ENCODE measurements around the gene RBM46.

Gene RBM46, protein sequence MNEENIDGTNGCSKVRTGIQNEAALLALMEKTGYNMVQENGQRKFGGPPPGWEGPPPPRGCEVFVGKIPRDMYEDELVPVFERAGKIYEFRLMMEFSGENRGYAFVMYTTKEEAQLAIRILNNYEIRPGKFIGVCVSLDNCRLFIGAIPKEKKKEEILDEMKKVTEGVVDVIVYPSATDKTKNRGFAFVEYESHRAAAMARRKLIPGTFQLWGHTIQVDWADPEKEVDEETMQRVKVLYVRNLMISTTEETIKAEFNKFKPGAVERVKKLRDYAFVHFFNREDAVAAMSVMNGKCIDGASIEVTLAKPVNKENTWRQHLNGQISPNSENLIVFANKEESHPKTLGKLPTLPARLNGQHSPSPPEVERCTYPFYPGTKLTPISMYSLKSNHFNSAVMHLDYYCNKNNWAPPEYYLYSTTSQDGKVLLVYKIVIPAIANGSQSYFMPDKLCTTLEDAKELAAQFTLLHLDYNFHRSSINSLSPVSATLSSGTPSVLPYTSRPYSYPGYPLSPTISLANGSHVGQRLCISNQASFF

DNA sequence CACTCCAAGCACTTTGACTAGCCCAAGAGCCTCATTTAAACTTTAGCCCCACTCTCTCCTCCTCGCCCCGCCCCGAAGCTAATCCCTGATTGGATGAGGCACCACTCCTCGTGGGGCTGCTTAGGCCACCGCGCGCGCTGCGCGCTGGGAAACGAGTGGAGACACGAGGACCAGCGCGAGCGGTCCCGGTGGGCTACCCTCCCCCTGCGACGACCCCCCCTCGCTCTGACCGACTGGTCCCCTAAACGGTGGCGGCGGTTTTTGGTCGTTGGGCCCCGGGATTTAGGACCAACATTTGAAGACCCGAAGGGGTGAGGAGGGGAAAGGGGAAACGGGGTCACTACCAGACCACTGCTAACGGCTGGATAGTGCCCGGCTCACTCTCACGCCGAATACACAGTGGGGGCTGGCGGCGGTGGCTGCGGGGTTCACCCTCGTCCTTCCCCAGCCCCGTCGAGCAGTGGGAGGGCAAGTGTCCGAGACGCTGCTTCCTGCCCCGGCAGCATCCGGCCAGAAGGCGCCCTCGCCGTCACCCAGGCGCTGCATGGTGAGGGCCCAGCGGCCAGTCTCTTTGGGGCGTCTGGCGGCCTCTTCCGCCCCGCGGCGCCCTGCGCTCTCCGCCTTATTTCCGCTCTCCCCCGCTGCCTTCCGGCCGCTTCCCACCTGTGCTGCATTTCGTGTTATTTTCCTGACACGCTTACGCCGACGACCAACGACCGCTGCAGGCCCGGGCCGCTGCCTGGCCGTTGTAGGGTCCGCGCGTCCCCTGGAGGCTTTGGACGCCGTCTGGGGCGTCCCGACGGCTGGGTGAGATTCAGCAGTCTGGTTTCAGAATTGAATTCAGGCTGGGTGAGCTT is at the start of gene RBM46:
Gene RBM46, plus strand, starts transcription at position 147 of the 857 bp plus-strand sequence. CDS start 15,481 bp downstream, outside the sequence.
- no peak for FAIRE-seq
- no peak for DNase-seq (ENCODE audit: insufficient read length, low spot score)

DNA sequence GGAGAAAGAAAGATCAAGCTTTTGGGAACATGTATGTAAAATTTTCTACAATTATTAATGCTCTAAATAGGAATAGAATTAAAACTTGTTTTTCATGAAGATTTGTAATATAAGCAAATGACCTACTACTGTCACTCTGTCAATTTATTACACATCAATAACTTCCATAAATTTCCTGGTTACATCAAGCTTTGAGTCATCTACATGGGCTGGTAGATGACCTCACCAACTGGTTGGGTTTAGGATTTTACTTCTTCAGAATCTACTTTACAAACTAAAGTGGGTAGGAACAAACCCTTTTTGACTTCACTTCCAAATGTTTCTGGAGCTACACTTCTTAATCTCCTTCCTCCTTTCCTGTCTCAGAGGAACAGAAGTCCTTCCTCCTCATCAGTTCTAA is 49.3 kb upstream of the RBM46 start:
- DNase-seq (ENCODE audit: insufficient read length, low spot score) (no peak), FAIRE-seq (no peak)

DNA sequence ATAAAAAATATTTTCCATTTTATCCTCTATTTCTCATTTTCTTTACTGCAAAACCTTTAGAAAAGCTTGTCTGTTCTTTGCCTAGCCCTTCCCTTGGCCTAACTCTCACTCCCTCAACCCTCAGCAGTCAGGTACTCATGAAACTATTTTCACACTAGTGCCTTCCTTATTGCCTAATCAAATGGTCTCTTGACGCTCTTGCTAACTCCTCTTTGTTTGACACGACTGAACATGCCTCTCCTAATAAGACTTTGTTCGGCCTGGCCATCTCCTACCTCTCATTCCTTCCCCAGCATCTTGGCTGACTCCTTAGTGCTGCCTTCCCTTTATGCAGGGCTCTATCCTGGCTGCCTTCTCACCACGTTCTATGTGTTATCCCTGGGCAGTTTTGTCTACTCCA is 48.4 kb upstream of the RBM46 start:
- no peak for DNase-seq (ENCODE audit: insufficient read length, low spot score)
- FAIRE-seq, result no peak

DNA sequence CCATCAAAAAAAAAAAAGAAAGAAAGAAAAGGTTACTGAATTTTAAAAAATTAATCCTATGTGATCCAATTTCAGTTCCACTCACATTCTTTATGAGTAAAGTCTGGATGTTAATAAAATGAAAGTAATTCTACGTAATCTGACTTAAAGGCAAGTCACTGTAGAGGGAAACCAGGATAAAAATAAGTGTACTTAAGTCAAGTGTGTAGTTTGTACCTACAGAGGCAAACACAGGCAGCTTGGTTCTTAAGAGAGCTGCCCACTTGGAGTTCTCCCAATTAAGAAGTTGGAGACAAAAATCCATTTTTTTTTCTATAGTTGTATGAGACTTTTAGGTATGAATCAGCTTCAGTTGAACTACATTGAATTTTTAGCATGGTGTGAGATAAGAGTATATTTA is 44.3 kb upstream of the RBM46 start:
- FAIRE-seq (no peak), DNase-seq (ENCODE audit: insufficient read length, low spot score) (no peak)

DNA sequence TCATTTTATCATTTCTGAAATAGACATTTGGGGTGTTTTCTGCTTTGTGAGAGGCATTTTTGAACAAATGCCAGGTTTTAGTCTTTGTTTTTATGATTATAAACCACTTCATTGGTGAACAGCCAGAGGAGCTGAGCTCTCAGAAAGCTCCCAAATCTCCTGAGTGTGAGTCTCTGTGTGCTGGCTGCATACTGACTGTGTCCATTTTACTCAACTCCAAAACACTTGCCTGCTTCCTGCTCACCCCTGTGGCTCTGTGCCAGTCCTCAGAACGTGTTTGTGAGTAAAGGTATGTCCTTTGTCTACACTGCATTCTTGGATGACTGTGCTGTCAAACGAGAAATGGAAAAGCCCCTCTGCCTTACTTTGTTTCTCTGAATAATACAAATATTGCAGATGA is 42.6 kb upstream of the RBM46 start:
- FAIRE-seq, result no peak
- no peak for DNase-seq (ENCODE audit: insufficient read length, low spot score)

DNA sequence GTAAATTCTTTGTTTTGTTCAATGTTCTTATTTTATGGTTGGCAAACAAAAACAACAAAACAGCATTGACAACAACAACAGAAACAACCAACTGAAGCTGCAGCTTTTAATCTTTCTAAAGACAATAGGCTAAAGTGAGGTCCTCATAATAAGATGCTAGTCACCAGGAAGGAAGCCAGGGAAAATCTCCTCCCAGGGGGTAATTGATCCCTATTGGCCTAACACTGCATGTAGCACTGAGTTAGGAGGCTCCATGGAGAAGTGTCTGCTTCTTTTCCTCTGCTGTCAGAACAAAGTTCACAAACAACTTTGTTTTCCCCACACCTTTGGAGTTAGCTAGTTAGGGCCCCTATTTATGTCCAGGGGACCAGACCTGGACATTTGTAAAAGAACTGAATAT is 42.0 kb upstream of the RBM46 start:
- DNase-seq (ENCODE audit: insufficient read length, low spot score) (no peak), FAIRE-seq (no peak)

DNA sequence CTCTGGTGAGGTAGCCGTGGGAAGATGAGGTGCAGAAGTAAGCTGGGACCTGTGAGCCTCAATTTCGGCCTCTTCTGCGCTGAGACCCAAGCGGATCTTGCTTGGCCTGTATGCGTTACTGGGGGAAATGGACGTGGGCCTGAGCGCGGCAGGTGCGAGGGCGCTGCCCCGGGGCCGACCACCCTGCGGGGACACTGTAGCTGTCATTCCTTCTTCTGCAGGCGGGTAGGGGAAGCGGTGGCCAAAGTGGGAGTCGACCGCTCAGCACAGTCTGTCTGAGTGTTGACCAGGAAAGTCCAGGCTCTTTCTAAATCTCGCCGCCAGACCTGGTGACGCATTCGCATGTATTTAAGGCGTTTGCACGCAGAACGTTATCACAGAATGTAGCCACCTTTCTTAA is 40.6 kb upstream of the RBM46 start:
- FAIRE-seq (no peak), DNase-seq (ENCODE audit: insufficient read length, low spot score) (no peak)

DNA sequence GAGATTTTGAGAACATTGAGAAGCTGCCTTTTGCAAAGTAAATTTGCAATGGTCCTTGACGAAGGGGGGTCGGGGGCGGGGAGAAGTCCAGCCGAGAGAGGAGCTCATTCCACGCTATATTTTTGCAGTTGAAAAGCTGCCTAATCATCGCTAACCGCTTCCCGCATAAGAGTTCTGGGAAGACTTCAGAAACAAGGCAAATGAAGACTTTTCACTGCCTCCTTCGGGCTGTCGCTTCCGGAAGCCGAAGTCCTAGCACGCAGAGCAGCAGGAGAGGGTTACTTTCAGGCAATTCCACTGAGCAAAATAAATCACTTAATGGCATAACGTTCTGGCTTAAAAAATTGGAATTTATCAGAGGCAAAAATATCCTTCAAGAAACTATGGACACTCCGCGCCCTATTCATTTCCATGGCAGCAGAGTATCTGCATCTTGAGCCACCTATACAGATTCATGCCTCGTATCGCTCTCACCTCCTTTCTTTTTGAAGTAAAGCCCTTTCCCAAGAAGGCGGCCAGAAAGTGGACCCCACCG is 39.9 kb upstream of the RBM46 start:
- DNase-seq (ENCODE audit: insufficient read length, low spot score), result no peak
- no peak for FAIRE-seq

DNA sequence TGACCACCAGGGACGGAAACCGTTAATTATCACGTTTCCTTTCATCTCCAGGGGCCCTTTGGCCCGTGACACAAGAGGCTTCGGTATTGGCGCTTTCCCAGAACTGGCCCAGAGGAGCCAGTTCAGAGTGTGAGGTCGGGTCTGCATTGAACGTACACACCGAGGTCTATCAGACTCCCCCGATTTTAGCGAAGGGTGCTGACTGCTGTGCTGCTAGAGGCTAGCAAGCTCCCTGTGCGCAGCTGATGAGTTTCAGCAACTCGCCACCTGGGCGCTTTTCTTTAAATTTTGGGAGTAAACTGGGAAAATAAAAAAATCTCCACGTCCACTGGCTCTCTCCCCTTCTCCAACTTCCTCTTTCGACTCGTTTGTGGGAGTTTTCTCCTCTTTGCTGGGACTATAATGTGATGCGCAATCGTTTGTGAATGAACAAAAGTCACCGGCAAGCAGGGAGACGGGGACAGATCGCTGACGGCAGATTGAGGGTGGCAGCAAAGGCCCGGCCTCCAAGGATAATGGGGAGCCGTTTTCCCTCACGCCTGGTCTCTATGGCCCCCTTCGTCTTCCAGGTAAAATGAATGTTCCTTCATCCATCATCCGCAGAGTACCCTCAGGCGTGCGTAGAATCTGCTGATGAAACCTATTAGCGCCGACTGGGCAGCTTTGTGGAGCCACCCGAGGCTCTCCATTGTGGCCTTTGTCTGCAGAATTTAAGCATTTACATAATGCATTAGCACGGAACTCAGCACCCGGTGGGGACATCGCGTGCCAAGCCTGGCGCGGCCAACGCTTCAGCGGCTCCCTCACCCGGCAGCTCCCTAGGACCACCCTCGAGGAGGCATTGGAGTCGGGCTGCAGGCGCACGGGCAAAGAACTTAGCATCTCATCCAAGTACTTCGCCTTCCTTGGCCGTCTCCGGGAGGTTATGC is 38.9 kb upstream of the RBM46 start:
- DNase-seq (ENCODE audit: insufficient read length, low spot score) (no peak), FAIRE-seq (no peak)

DNA sequence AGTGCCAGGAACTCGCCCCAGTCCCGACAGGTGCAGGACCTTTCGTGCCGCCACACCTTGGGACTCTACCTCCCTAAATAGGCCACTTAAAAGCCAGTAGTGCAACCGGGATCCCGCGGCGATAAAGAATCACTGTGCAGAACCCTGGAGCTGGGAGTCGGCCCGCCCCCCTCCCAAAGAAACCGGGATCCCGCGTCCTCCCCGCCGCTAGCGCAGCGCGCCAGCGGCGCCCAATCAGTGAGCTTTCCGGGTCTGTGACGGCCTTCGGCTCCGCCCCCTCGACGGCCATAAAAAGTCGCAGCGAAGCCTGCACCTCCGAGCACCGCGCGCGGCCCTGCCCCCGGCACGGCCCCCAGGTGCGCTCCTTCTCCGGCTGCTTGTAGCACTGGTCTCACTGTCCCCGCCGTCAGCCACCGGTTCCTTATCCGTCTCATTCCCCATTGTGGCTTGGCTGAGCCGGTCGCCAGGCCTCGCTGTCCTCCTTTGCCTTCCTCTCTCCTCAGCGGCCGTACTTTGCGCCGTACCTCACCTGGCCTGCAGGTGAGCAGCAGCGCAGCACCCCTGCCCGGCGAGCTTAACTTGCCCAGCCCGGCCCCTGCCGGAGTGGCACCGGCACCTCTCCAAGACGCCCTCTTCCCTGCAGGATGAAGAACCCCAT is 37.3 kb upstream of the RBM46 start, which contains the start of gene LRAT:
Gene LRAT, plus strand, starts transcription at position 318 of the 658 bp plus-strand sequence. Its CDS starts 327 bp downstream, at position 645.
- FAIRE-seq, result no peak

DNA sequence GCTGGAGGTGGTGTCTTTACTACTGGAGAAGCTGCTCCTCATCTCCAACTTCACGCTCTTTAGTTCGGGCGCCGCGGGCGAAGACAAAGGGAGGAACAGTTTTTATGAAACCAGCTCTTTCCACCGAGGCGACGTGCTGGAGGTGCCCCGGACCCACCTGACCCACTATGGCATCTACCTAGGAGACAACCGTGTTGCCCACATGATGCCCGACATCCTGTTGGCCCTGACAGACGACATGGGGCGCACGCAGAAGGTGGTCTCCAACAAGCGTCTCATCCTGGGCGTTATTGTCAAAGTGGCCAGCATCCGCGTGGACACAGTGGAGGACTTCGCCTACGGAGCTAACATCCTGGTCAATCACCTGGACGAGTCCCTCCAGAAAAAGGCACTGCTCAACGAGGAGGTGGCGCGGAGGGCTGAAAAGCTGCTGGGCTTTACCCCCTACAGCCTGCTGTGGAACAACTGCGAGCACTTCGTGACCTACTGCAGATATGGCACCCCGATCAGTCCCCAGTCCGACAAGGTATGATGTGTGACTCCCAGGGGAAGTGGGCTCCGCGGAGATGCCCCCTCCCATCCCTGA is 36.6 kb upstream of the RBM46 start:
- FAIRE-seq, result no peak
- DNase-seq (ENCODE audit: insufficient read length, low spot score), result no peak

More for the DNA sequence above, 37.3 kb upstream of the RBM46 start, which contains the start of gene LRAT:
- DNase-seq (ENCODE audit: insufficient read length, low spot score), result peak; percentile 29

DNA sequence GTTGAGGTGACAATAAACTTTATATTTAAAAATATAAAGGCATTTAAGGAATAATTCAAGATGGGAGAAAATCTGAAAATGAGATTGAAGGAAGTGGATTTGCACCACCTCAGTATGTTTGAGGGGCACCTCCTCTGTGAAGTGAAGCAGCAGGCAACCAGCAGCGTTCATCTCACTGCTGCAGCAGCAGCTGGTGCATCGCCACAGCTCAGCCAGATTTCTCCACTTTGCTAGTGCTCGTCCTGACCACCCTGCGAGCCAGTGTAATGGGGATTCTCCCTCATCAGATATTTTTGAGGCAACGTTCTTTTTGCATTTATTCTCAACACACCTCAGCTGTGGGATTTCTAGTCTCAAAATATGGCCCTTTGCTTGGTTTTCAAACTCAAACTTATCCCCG is 23.4 kb upstream of the RBM46 start:
- DNase-seq (ENCODE audit: insufficient read length, low spot score) (no peak), FAIRE-seq (no peak)

DNA sequence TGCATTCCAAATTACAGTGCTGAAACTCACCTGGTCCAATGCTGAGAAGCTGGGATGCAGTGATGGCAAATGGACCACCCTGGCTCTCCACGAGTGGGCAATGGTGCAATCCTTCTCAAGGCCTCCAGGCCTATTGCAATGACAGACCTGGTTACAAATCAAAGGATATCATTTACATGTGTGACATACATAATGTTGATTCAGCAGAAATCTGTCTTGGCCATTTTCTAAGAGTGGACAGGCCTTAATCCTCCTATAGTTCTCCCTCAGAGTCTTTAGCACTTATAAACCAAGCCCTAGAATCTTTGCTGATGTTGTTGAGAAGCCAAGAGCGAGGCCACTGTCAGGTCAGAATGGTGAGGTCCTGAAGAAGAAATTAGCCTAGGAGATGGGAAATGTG is 20.2 kb upstream of the RBM46 start:
- FAIRE-seq (no peak), DNase-seq (ENCODE audit: insufficient read length, low spot score) (no peak)

DNA sequence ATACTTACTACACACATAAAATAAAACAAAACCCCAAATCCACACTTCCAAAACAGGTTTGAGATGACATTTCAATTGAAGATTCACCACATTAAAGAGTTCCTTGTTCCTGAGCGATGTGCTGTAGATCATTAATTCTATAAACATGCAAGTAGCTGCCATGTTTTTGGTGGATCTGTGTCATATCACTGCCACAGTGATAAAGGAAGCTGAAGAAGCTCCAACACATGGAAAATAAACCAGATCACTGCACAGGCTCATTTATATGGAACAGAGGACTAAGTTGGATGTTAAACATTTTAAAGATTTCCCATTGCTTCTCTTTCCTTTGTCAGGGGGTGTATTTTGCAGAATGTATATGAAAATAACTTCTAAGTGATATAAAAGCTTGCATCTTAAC is 2.8 kb upstream of the RBM46 start:
- DNase-seq (ENCODE audit: insufficient read length, low spot score) (no peak), FAIRE-seq (no peak)

DNA sequence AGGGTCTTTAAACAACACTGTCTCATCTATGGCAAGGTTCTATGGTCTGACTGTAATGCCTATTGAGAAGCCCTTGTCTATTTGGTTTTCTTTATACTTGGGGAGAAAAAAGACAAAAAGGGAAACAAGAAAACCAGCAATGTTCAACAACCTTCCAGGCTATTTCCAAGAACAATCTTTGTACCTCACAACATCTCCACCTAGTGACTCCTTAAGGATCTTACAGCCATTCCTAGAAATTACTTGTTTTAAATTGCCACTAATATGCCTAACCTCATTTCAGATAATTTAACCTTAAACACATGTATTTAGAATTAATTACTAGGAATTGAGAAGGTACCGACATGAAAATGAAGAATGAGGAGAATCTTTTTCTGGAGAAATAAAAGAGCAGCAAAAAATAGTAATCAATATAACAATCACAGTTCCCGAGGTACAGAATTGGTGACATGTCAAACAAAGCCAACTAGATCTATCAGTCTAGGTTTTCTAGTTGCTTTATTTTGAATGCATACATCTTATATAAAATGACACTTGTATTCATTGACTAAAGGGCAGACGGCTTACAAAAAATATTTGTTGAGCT is 1.6 kb upstream of the RBM46 start:
- DNase-seq (ENCODE audit: insufficient read length, low spot score), result no peak

DNA sequence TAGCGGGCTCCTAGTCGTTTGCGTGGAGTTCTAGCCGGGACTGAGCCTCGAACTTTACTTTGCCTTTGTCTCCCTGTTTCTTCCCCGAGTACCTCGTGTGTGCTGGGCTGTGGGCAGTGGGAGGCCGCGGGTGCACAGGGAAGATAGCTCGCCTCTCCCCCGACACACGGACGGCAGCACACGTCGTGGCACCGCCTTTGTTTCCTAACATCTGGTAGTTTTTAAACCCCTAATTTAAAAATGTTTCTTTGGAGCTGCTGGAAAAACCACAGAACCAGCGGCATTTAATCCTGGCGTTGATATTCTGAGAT is 866 bp downstream of the RBM46 start:
- DNase-seq (ENCODE audit: insufficient read length, low spot score), result no peak
- no peak for FAIRE-seq

More for the DNA sequence above, 1.6 kb upstream of the RBM46 start:
- FAIRE-seq, result no peak

DNA sequence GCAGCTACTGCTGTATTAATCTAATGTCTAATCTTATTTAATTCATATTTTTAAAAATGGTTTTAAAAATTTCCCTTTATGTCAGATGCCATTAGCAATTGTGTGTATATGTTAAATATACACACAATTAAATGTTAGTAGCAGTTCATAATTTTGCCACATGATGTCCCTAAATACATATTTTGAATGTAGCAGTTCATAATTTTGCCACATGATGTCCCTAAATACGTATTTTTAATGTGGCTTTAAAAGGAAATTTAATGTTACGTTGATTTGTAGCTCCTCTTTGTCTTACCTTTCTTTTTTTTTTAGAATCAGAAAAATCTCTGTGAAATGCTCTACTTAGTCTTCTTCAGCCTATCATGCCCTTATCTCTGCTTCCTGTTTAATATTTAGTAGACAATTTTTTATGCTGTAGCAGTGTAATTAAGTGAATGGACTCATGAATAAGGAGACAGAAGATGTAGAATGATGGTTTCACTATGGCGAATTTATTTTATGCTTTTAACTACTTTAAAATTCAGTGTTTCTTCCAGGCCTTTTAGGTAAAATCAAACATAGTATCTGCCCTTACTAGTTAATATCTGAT is 26.1 kb downstream of the RBM46 start:
- DNase-seq (ENCODE audit: insufficient read length, low spot score) (no peak), FAIRE-seq (peak; percentile 66)

DNA sequence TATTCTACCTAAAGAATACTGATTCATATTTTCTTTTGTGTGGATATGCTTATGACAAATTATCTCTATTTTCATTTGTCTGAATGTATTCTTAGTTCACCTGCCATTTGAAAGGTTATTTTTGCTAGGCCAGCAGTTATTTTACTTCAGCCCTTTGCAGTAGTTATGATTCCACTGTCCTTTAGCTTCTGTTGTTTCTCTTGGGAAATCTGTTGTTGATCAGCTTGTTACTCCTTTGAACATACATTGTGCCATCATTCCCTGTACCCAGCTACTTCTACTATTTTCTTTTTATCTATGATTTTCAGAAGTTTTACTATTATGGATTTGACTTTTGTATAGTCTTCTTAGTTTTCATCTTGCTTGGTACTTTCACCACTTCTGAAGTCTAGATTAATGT is 37.2 kb downstream of the RBM46 start:
- no peak for DNase-seq (ENCODE audit: insufficient read length, low spot score)
- FAIRE-seq, result no peak

DNA sequence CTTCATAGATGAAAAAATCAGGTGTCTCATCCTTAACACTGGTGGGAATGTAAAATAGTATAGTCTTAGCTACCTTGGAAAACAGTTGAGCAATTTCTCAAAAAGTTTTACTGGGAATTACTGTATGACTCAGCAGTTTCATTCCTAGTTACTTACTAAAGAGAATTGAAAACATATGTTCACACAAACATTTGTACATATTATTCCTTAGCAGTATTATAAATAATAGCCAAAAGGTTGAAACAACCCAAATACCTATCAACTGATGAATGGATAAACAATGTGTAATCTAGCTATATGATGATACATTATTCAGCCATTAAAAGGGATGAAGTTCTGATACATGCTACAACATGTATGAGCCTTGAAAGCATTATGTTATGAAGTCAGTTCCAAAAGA is 41.7 kb downstream of the RBM46 start:
- DNase-seq (ENCODE audit: insufficient read length, low spot score), result no peak
- no peak for FAIRE-seq

Data from GM19239 (cell line).